Activated CD4-positive, alpha-beta T cell treated with anti-CD3 and anti-CD28 coated beads, Interleukin-2, amount 50 U/mL, for 16 hours (primary cell): ENCODE measurements around the gene SRXN1.
"Not testable (repeated sequence)": the region's sequence is repeated elsewhere in the genome, so short reads cannot be mapped to it uniquely, and the experiment has no call there.

Experiments used
- DNase-seq: peaks from one replicate; pipeline ENCODE4 v3.0.0-alpha.2; 2020

SRXN1 gene

DNA sequence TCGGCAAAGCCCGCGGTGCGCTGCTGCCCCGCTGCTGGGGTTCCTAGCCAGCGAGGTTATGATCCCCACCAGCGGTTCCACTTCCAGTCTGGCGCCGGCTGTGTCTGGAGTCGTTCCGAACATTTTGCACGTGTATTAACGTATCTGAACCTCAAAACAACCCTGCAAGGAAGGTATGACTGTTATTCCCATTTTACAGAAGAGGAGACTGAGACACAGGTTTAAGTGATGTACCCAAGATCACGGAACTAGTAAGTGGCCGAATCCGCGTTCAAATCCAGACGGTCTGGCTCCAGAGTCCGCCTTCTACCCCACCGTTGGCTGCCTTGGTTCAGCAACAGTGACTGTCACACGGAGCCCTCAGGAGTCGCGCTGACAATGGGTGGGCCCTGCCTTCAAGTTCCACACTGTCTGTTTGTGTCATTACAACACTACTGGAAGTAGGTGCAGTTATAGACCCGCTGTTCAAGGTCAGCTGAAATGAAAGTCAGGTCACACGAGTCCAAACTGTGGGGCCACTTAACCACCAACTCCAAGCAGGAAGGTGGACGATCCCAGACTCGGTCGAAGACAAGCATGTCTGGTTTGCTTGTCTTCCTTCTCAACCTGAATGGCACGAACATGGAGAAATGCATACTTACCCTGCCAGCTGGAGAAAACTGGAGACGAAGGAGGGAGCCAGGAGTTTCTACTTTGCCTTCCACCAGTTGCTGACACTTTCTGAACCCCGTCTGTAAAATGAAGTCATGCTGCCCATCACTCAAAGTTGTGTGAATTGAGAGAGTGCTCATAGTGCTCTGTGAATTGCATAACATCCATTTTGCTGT lies 803 bp upstream of the SRXN1 start:
- DNase-seq, result no peak

DNA sequence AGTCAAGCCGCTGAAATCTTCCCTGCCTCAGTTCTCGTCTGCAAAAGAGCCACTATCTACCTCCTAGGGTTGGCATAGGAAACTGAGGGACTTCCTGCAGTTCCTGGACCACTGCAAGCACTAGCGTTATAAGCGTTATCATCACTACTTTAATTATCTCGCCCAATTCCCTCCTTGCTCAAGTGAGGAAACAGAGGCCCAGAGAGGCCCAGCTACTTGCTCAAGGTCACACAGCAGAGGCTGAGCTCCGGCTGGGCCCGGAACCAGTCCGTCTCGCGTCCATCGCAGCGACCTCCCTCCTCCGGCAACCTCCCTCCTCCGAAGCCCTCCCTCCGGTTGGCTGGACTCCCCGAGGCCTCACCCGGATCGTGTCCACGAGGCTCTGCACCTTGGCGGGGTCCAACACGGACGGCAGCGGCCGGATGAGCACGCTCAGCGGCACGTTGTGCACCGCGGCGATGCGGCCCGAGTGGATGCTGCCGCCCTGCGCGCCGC lies 338 bp downstream of the SRXN1 start:
- peak; percentile 16 for DNase-seq

DNA sequence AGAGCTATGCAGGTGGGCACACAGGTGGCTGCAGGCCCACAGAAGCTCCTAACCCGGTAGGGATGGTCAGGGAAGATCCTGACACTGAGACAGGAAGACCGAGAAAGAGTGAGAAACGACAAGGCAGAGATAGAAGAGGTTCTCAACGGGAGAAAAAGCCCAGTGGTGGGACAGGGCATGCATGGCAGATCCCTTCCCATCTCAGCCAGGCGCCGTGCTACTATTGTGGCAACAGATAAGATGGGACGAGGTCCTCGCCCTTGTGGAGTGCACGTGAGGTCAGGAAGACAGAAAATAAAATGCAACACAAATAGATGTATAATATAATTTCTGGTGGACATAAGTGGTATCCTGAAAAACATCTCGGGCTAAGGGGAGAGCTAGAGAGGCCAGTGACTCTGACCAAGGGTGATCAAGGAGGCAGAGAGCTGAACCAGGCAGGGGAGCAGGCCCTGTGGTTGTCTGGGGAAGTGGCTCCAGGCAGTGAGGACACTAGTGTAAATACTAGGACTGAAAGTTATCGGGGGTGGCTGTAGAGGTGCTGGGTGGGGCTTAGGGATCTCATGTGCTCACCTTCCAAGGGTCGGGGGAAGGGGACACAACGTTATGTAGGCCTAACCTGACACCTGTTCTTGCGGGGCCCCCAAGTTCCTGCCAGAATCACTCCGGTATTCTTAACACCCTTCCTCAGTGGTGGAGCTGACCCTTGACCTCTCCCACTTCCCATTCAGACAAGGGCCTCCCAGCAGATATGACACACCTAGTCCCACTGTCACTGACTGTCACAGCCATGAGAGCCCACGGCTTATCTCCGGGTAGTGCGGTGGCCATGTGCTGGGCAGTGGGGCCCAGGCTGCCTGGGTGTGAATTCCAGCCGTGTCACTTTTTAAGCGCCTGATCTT lies 1.0 kb downstream of the SRXN1 start:
- DNase-seq, result peak; percentile 14

DNA sequence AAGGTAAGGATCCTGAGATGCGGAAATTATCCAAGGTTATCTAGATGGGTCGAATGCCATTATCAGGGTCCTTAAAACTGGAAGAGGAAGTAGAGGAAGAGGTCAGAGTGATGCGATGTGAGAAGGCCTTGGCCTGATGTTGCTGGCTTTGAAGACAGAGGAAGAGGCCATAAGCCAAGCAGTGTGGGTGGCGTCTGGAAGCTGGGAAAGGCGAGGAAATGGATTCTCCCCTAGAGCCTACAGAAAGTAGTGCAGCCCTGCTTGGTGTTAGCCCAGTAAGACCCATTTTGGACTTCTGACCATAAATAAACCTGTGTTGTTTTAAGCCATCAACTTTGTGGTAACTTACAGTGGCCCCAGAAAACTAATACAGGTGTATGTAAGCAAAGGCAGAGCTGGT lies 2.0 kb downstream of the SRXN1 start:
- no peak for DNase-seq

DNA sequence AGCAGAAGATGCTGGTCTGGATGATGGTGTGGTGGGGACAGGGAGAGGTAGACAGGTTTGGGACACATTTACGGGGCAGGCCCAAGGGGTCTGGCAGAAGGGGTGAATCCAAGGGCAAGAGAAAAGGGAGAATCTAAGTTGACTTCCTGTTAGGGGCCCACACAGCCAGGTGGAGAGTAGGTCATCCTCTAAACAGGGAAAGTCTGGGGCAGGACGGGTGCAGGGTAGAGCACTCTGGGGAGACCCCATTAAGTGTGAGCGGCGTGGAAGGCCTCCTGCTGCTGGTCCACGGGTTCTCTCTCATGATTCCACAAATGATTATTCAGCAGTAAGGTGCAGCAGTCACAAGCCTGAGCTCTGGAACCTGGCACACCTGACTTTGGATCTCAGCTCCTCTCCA lies 2.7 kb downstream of the SRXN1 start:
- no peak for DNase-seq

DNA sequence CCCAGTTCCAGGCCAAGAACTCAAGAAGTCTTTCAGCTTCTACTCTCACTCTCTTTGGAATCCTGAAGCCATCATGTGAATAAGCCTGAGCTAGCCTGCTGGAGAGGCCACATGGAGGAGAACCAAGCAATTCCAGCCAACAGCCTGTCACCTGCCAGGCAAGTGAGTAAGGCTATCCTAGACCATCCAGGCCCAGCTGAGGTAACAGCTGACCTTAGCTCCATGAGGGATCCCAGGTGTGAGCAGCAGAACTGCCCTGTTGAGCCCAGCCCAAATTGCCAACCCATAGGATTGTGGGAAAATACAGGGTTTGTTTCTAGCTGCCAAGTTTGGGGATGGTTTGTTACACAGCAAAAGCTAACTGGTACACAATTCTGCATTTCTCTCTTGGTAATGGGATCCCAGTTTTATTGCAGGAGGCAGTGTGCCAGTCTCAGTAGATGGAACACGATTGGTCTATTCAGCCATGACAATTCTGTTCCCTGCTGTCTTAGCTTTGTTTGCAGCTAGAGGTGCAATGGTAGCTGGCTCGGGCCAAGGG lies 5.5 kb downstream of the SRXN1 start:
- no peak for DNase-seq

DNA sequence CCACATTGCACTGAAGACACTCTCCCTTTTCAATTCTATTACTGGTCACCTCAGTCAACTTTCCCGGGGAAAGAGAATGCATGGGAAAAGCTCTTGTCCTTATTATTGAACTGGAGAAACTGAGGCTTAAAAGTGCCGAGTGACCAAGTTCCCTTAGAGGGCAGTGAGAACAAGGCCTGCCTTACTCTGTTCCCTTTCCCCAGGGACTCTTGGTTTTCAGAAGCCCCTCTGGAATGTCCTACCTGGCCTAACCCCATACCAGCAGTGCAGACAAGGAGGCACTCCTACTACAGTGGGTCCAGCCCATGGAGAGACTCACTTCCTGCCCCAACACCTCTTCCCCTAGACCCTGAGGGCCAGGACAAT lies 6.1 kb downstream of the SRXN1 start:
- no peak for DNase-seq

DNA sequence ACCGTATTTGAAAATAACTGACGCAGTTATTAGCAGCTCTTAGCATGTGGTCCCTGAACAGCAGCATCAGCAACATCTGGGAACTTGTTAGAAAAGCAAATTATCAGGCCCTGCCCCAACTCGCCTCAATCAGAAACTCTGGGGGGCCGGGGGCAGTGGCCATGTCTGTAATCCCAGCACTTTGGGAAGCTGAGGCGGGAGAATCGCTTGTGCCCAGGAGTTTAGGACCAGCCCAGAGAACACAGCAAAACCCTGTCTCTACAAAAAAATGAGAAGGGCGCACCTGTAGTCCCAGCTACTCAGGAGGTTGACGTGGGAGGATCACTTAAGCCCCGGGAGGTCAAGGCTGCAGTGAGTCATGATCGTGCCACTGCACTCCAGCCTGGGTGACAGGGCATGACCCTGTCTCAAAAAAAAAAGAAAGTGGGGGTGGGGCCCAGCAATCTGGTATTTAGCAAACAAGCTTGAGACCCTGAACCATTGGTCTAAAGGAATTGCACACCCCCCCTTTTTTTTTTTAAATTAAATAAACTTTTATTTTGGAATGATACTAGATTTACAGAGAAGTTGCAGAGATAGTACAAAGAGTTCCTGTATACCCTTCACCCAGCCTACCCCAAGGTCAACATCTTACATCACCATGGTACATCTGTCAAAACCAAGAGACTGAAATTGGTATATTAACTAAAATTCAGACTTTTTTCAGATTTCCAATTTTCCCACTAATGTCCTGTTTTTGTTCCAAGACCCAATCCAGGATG lies 6.7 kb downstream of the SRXN1 start:
- DNase-seq, result no peak

DNA sequence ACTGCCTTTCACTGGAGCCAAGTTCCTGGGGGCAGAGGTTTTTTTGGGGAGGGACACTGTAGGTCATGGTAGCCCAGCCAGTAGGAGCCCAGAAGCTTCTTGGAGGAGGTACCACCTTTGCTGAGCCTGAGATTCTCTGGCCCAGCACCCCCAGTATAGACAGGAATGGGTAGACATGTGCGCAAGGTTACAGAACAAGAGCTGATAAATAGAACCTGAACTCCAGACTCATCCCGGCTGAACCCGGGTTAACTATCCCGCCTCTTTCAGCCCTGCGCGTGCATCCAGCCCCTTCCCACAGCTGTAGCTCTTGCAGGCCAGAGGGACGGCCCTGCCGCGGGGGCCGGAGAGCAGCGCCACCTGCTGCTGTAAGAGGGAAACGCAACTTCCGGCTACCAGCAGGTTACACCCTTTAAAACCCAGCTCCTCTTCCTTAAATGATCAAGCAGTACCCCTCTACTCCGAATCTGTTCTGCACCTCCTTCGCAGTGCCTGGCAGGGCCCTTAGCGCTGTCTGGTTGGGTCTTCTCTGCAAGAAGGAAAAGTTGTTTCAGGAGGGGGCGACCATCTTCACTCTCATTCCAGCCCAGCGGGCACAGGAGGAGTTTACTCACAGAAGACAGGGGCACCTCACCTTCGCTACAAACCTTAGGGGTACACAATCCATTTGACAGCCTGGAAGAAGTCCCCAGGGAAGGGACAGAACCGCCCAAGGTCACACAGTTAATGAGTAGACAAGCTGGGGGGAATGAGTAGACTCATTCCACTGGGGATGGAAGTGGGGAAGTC lies 7.5 kb downstream of the SRXN1 start:
- DNase-seq, result peak; percentile 77

DNA sequence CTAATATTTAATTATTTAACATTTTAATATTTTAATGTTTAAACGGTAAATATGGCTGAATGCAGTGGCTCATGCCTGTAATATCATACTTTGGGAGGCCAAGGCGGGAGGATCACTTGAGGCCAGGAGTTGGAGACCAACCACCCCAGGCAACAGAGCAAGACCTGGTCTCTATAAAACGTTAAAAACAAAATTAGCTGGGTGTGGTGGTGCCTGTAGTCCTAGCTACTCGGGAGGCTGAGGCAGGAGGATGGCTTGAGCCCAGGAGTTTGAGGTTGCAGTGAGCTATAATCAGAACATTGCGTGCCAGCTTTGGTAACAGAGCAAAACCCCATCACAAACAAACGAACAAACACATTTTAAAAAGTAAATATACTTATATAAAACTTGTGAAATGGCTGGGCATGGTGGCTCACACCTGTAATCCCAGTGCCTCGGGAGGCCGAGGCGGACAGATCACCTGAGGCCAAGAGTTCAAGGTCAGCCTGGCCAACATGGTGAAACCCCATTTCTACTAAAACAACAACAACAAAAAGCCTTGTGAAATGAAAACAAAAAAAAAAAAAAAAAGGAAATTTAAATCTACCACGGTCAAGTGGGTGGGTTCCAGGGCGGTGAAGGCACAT lies 8.2 kb downstream of the SRXN1 start:
- DNase-seq, result no peak

DNA sequence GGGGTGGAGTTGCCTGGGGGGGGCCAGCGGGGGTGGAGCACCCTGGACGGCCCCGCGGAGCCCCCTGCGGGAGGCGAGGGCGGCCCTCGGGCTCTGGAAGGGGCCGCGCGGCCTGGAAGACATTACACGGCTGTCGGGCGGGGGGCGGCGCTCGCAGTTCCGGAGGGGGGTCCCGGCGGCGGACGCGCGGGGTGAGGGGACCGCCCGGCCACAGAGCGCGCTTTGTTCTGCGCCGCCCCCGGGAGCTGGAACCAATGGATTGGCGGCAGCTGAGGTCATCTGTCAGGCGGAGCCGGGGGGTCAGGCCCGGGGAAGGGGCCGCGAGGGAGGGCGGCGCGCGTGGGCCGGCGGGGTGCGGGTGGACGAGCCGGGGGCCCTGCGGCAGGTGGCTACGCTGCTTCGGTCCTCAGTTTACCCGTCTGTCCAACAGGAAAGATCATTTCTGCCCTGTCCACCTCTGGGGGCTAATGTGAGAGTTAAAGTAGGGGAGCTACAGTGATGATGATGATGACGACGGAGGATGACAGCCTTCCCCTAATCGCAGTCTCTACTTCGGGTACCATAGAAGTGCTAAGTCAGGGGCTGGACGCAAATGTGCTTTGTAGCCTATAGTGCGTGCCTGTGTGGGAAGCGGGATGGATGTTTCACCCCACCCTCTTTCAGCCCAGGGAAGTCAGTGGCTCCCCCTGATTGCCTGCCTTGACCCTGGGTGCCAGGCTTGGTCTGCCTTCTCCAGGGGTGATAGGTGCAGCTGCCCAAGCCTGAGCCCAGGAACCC lies 10.4 kb downstream of the SRXN1 start:
- DNase-seq, result no peak

DNA sequence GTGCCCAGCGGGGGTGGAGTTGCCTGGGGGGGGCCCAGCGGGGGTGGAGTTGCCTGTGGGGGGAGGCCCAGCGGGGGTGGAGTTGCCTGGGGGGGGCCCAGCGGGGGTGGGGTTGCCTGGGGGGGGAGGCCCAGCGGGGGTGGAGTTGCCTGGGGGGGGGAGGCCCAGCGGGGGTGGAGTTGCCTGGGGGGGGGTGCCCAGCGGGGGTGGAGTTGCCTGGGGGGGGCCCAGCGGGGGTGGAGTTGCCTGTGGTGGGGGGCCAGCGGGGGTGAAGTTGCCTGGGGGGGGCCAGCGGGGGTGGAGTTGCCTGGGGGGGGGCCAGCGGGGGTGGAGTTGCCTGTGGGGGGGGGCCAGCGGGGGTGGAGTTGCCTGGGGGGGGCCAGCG lies 11.0 kb downstream of the SRXN1 start:
- DNase-seq, result not testable (repeated sequence)

DNA sequence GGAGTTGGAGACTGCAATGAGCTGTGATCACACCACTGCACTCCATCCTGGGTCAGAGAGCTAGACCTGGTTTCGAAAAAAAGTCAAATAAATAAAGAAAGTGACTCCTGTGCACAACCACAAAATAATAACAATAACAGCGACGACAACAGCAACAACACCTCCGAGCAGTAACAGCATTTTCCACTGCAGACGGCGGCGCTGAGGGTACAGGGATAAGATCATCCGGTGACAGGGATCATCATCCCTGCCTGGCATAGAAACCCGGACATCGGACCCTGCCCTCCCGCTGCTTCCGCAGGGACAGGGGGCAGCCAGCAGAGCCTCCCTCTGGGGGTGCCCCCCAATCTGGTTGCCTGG lies 11.5 kb downstream of the SRXN1 start:
- no peak for DNase-seq

DNA sequence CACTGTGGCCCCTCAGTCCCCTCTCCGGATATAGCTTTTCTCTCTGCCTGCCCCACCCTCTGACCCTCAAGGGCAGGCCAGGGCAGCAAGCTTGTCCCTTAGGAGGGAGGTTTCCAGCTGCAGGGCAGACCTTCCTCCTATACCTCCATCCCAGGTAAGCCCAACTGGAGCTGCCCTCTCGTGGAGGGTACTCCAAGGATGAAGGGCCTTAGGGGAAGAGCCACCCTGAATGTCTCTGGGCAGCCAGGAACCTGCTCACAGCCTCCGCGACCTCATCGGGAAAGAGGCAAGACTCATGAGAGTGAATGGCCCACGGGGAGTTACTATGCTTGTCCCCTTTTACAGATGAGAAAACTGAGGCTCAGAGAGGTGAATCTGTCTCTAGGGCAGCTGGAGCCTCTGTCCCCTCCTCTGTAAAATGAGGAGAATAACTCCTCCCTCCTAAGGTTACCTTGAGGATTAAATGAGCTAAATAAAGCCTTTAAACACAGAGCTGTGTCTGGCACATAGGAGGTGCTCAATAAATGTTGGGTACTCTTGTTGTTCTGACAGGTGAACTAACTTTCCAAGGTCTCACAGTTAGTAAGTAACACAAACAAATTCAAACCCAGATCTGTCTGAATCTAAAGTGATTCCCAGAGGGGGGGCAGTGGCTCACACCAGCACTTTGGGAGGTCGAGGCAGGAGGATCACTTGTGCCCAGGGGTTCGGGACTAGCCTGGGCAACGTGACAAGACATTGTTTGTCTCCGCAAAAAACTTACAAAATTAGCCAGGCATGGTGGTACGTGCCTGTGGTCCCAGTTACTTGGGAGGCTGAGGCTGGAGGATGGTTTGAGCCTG lies 12.1 kb downstream of the SRXN1 start:
- no peak for DNase-seq

DNA sequence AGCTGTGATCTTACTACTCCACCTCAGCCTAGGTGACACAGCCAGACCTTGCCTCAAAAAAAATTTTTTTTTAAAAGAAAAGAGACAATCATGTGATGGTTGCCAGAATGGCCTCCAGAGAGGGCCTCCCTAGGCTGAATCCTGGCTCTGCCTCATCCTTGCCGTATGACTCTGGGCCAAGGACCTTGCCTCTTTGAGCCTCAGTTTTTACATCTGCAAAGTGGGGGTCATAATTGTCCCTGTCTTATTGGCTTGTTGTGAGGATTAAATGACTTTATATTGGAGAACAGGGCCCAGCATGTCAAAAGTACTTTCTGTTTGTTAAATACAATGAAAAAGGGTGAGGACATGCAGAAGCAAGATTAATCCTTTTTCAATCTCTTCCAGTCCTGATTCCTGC lies 14.4 kb downstream of the SRXN1 start:
- DNase-seq, result no peak

DNA sequence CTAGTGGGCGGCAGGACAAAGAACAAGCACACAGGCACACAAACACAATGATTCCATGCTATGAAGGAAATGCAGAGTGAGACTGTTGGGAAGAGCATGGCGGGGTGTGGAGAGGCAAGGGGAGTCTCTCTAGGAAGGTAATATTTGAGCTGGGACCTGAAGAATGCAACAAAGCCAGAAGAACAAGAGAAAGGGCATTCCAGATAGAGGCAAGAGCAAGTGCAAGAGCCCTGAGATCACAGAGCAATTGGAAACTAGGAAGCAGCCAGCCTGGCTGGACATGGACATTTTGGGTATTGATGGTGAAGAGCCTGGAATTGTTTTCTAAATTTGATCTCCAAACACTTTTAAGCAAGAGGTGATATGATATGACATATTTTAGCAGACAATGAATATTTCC lies 15.4 kb downstream of the SRXN1 start:
- DNase-seq, result no peak

DNA sequence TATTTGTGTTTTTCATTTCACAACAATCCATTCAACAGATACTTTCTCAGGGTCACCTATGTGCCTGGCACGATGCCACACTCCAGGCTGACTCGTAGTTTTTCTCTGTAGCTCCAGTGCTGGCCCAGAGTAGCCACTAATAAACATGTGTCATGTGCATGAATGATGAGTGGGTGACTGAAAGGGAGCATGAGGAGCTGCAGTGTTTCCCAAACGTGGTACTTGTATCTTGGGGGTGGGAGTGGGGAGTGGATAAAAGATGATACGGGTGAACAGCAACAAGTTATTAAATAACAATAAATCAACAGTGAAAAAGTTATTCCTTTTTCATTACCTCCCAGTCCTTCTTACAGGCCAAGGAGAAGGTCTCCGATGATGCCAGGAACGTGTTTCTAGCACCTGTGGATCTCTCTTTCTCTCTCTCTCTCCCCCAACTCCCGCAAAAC lies 17.1 kb downstream of the SRXN1 start:
- DNase-seq, result no peak

DNA sequence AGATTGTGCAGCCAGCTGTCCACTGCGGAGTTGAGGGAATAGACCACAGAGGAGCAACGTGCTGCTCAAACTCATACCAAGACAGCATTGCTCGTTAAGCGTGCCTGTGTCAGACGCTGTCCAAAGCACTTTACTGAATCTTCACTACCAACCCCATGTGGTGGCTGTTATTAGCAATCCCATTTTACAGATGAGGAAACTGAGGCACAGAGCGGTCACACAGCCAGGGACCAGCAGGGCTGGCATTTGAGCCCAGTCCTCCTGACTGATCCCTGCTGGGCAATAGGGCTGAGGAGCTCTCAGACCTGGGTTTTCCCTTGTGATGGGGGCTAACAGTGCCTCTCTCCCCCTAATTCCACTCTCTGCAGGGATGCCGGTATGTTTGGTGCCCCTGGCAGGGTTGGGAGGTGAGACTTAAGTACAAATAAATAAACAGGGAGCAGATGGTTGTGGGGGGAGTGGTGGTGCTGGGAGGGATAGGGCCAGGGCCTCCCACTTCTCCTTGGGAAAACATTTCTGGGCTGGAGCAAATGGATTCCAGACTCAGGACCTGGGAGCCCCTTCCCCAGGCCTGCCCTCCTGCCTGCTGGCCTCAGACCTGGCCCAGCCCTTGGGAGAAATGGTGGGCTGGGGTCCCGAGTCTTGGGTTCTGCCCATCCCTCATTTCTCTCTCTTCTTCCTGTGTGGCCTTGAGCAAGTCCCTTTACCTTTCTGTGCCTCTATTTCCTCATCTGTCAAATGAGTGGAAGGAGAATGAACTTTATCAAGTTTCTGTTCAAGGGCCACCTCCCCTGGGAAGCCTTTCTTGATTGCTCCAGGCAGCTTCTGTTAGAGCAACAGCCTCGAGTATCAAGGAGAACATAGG lies 17.7 kb downstream of the SRXN1 start:
- no peak for DNase-seq
